HG02759 (cell line): ENCODE measurements around the gene LDLRAD1.
"Not testable (repeated sequence)": the region's sequence is repeated elsewhere in the genome, so short reads cannot be mapped to it uniquely, and the experiment has no call there.

ENCODE experiments used
- ATAC-seq: cut with Tn5 transposase; IDR thresholded peaks from one replicate; pipeline ENCODE4 v1.9.1; 2021; ENCODE audit warnings: mild to moderate bottlenecking, moderate library complexity; ENCODE audit not compliant: unreplicated experiment

LDLRAD1 gene

DNA sequence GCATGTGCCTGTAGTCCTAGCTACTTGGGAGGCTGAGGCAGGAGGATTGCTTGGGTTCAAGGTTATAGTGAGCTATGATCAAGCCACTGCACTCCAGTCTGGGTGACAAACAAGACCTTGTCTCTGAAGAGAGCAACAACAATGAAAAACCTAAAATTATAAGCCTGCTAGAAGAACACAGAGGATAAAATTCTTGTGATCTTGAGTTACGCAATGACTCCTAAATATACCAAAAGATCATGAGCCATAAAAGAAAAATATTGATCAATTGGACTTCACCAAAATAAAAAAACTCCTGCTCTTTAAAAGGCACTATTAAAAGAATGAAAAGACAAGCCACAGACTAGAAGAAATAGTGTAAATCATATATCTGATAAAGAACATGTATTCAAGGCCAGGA lies 22.3 kb downstream of the LDLRAD1 start:
- no peak for ATAC-seq

DNA sequence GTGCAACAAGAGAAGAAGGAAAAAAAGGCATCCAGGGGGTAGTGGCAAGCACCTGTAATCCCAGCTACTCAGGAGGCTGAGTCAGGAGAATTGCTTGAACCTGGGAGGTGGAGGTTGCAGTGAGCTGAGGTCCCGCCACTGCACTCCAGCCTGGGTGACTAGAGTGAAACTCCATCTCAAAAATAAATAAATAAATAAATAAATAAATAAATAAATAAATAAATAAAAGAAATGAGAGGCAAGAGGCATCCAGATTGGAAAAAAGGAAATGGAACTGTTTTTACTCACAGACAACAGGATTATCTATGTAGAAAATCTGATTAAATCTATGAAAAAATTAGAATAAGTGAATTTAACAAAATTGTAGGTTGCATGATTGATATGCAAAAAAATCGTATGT lies 23.5 kb downstream of the LDLRAD1 start:
- ATAC-seq, result not testable (repeated sequence)

DNA sequence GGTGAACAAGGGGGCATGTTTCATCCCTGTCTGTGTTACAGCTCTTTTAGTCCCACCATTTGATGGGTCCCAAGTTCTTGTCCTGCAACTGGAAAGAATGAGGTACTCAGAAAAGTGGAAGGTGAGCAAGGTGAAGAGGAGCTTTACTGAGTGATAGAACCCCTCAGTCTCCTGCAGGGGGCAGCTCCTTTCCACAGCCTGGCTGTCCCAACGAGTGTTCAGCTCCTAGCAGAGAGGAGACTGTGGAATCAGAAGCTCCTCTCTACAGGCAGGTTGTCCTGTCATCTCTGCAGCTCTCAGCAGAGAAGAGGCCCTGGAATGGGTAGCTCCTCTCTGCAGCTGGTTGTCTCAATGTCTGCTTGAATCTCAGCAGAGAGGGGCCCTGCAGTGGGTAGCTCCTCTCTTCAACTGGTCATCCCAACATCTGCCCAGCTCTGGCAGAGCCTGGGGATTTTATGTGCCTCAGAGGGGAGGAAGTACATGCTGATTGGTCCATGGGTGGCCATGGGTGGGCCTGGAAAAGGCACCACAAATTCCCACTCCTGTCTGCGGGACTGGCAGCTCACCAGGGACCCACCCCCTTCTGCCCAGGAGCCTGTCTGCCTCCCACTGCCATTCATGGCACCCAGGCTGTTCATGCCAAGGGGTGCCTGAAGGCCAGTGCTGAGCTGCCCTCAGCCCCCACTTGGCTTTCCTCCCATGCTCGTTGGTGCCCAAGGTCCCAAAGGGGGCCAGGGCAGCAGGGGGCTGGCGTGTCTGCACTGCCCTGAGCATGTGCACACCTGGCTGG lies 25.7 kb downstream of the LDLRAD1 start:
- no peak for ATAC-seq

DNA sequence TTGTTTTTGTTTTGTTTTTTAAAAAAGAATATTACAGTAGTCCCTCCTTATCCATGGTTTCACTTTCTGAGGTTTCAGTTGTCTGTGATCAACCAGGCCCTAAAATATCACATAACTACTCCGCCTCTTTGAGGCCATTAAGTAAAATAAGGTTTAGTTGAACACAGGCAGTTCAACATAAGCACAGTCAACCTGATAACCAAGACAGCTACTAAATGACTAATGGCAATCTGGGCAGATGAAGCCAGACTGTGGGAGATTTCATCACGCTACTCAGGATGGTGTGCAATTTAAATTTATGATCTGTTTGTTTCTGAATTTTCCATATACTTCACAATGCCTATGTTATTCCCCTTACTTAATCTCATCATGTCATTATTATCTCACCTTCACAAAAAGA lies 30.1 kb downstream of the LDLRAD1 start:
- ATAC-seq, result no peak

DNA sequence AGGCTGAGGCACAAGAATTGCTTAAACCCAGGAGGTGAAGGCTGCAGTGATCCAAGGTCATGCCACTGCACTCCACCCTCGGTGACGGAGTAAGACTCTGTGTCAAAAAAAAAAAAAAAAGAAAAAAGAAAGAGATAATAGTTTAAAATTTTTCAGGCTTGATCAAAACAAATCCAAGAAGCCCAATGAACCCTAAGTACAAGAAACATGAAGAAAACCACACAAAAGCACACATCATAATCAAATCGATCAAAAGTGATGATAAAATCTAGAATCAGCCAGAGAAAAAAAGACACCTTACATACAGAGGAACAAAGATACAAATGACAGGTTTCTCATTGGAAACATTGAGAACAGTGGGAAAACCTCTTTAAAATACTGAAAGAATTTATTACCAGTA lies 31.5 kb downstream of the LDLRAD1 start:
- ATAC-seq, result no peak

DNA sequence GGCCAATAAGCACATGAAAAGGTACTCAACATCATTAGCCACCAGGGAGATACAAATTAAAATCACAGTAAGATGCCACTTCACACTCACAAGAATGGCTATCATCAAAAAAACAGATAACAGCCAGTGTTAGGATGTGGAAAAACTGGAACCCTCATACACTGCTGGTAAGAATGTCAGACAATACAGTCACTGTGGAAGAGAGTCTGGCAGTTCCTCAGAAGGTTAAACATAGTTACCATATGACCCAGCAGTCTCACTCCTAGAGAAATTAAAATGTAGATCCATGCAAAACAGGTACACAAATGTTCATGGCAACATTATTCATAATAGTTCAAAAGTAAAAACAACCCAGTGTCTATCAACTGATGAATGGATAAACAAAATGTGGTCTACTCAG lies 33.3 kb downstream of the LDLRAD1 start:
- no peak for ATAC-seq

DNA sequence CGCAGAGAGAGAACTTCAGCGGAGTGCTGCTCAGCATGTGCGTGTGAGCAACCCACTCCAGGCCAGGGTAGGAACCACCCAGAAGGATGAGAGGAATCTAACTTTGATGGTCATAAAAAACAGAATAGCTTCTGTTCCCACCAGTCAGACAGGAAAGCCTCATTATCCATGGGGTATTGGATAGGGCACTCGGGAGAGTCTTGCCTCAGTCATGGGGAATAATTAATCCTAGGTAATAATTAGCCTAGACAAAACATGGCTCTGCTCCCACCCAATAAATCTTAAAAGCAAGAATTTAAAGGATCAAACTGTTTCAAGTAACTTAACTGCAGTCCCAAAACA lies 35.3 kb downstream of the LDLRAD1 start:
- ATAC-seq, result no peak

DNA sequence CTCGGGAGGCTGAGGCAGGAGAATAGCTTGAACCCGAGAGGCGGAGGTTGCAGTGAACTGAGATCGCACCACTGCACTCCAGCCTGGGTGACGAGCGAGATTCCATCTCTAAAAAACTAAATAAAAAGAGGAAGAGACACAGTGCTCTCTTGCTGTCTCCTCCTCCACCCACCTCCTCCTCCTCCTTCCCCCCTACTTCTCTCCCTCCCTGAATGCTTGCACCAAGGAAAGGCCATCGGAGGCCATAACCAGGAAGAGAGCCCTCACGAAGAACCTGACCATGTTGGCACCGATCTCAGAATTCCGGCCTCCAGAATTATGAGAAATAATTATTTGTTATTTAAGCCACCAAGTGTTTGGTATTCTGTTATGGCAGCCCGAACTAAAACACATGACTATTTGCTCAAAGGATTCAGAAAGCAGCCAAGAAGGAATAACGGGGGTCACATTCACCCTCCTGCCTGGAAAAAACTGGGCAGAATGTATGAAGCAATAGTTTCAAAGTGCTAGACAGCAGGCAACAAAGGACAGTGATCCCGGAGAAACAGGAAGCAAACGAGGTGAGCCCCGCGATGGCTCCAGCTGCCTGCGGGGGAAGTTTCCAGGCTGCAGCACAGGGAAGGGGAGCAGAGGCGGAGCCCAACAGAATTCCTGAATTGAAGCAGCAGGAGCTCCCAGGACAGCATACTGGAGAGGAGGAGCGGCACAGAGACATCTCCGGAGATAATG lies 35.8 kb downstream of the LDLRAD1 start:
- no peak for ATAC-seq

DNA sequence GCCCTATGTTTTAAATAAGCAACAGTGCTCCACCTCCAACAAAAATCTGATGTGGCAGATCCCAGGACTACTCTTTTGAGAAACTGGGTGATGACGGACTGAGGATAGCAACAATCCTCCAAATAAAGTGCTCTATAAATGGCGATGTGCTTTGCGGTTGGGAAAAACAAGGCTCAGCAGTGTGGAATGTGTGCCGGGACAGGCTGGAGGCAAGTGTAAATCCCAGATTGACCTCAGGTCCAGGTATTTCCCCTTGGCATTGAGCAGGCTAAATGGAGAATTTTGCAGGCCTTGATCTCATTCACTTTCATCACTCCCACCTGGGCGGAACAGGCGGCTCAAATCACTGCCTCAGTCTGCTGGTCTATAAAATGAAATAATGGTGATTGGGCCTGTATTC lies 36.8 kb downstream of the LDLRAD1 start:
- no peak for ATAC-seq

DNA sequence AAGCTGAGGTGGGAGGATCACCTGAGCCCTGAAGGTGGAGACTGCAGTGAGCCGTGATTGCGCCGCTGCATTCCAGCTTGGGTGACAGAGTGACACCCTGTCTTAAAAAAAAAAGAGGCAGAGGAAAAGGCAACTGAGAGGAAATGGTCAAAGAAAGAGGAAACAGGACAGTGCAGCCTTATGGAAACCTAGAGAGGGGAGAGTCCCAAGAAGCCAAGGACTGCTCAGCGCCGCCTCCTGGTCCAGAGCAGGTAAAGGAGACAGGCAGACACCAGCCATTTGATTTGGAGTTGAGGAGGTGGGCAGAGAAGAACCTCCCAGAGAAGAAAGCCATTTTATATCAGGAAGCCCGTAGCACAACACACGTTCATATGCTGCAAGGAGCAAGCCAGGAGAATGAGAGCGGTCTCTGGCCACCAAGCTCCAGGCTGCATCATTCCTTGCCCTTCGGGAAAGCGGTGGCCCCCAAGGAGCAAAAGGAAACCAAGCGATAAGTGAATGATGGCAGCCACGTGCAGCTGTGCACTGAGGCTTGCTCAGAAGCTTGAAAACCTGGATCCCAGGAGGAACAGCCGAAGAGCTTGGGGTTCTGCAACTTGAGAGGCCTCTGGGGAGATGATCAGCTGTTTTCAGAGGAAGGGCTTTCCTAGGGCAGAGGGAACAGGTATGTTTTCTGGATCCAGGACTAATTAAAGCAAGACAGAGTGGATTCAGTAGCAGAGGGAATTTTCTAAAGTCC lies 38.1 kb downstream of the LDLRAD1 start:
- no peak for ATAC-seq

DNA sequence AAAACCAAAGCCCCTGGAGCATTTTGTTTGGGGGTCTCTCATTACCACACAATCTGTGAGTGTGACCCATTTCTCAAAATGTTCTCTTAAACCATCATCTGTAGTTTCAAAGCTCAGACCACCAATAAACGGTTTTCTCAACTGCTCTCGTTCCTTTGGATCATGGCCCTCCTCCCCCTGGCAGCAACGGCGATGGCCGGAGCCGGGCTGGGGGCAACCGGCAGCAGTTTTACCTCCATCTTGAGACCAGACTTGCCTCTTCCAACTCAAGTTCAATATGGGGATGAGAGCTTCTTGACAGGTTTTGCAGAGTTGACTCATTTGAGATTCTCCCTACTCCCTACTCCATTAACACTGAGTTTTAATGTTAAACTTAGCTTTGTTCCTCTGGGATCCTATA lies 42.1 kb downstream of the LDLRAD1 start:
- ATAC-seq, result no peak

DNA sequence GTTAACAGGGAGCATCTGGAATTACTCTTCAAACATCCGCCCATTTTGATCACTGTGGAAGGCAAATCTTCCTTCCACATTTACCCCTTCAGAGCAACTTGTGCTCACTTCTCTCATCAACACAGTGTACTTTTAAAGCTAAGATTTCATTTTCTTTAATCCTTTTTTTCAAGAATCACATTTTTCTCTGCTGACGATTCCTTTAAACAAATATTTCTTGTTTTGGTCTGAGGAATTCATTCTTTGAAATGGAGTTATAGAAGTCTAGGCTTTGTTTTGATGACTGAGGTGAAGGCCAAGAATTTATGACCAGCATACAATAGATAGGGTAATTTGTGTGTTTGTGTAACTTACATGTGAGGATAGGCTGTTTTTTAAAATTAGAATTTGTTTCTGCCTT lies 46.3 kb downstream of the LDLRAD1 start:
- no peak for ATAC-seq

DNA sequence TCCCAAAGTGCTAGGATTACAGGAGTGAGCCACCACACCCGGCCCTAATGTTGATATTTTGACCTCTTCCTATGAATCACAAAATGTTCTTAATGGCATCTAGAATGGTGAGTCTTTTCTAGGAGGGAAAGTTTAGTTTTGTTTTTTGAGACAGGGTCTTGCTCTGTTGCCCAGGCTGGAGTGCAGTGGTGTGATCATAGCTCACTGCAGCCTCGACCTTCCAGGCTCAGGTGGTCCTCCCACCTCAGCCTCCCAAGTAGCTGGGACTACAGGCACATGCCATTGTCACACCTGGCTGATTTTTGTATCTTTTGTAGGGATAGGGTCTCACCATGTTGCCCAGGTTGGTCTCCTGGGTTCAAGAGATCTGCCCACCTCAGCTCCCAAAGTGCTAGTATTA lies 48.7 kb downstream of the LDLRAD1 start:
- ATAC-seq, result not testable (repeated sequence)

DNA sequence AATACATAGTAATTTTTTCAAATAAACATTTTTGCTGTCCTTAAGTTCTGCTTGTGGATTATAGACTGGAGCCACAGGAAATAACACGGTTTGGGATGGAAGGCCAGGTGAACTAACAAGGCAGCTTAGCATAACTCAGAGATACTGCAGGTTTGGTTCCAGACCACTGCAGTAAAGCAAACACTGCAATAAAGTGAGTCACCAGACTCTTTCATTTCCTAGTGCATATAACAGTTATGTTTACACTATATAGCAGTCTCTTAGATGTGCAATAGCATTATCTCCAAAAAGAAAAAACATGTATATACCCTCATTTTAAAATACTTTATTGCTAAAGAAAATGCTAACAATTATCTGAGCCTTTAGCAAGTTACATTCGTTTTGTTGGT lies 49.9 kb downstream of the LDLRAD1 start:
- ATAC-seq, result no peak

DNA sequence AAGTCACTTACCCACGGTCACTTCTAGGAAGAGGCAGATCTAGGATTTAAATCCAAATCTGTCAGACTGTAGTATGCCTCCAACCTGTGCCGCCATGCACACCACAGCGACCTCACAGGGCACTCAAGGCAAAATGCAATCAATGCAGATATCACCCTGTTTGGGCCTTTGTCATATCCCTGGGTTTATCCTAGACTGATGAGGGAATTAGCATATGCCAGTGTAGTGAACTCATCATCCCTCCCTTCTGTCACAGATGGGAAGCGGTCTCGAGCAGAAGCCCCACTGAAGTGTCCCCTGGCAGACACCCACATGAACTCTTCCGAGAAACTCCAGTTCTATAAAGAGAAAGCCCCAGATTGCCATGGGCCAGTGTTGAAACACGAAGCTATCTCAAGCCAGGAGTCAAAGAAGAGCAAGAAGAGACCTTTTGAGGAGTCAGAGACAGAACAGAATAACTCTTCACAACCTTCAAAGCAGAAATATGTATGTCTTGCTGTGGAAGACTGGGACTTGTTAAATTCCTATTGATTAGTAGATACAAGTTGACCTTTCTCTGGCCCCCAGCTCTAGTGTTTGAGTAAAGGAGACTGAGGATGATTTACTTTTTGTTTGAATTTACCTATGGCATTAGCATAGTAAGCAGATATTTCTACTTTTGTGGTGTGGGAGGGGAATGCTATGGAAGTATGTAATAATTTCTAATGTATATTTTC lies 50.4 kb downstream of the LDLRAD1 start:
- ATAC-seq, result no peak

DNA sequence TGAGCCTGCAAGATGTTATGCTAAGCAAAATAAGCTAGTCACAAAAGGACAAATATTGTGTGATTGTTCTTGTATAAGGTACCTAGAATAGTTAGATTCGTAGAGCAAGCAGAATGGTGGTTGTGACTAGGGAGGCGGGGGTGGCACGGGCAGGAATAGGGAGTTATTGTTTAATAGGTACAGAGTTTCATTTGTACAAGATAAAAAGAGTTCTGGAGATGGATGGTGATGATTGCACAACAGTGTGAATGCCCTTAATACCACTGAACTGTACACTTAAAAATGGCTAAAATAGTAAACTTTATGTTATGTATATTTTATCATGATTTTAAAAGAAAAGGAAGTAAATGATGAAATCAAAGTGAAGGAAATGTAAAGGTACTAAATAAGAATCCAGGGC lies 51.2 kb downstream of the LDLRAD1 start:
- ATAC-seq, result no peak

DNA sequence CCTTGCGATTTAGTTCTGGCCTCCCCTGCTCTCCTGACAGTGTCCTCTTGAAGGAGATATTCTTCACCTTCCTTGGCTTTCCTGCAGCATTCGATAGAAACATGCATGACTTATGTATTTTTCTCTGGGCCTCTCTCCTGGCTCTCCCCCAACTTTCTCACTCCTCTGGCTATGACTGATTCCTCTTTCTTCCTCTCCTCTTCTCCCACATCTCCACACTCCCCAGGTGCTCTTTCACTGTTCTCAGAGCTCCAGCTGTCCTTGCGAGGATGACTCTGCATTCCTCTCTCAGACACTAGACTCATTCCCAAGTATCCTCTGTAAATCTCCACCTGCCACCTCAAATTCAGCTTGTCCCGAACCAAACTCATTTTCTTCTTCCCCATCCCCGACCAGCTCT lies 53.9 kb downstream of the LDLRAD1 start:
- no peak for ATAC-seq

DNA sequence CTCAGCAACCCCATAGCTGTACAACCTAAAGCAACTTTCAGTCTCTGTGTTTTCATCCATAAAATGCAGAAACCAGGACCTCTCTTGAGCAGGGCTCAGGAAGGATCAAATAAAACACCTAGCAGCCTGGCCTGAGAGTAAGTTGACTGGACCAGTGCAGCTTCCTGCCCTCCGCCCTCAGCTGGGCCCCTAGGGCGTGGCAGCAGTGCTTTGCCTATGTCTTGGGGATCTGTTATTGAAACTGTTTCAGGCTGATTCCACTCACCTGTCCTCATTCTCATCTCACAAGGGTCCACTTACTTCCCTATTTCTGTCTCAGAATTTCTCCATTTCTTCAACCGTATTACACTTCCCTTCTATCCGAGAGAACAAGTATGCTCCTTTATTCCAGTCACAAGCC lies 54.5 kb downstream of the LDLRAD1 start:
- ATAC-seq, result no peak

DNA sequence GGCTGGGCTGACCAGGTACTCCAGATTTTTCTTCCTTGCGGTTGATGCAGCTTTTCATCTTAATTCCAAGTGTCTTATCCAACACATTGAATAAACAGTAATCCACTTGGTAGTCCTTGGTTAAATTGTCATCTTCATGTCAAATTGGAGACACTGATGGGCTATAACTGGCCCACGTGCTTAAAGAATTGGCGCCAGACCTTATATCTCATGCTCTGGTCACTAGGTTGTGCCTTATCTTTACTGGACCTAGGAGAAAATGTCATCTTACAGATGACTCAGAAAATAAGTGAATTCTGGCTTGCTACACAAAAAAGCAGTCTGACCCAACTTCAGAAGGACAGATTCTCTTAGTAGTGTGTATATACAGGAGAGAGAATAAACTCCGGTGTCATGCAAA lies 55.6 kb downstream of the LDLRAD1 start:
- ATAC-seq, result no peak

DNA sequence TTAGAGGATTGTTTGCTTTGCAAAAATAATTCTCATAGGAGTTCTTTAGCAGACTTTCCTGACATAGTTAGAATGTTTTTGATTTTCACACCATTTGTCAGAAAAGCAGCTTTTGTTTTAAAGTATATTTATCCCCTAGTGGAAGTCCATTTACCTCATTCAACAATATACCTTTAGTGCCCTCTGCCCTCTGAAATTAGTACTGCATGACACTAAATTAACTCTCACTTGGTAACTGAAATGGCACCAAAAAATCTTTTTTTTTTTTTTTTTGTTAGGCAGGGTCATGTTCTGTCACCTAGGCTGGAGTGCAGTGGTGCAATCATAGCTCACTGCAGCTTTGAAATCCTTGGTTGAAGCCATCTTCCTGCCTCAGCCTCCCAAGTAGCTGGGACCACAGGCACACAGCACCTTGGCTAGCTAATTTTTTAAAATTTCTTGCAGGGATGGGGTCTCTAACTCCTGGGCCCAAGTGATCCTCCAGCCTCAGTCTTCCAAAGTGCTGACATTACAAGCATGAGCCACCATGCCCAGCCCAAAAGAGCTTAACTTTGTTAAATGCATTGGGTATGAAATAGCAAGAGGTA lies 58.2 kb downstream of the LDLRAD1 start:
- ATAC-seq, result no peak
